GM12864 (cell line): ENCODE data around the gene GATD1.

ENCODE experiments used
- DNase-seq: peaks from one replicate; pipeline ENCODE4 v3.0.0-alpha.2; 2011; ENCODE audit warnings: low read depth
- H3K4me3 ChIP-seq: 2 replicates; pipeline ENCODE4 v1.5.1; 2011; ENCODE audit warnings: mild to moderate bottlenecking, low read depth, low read length, control low read depth
- CTCF ChIP-seq: IDR thresholded peaks from 2 replicates; pipeline ENCODE4 v1.5.1; 2011; ENCODE audit warnings: low read depth, mild to moderate bottlenecking, moderate library complexity, low read length, control low read depth, inconsistent platforms; ENCODE audit errors: missing control alignments

GATD1 gene

GRCh38 chr11:725624-726202, 51.6 kb downstream of the GATD1 start:
- DNase-seq = no peak
- TF ChIP-seq CTCF = no peak
- peak overlapping the region; percentile 54 for H3K4me3 ChIP-seq

GRCh38 chr11:724778-725386, 52.4 kb downstream of the GATD1 start:
- TF ChIP-seq CTCF = no peak
- H3K4me3 ChIP-seq = peak overlapping the region; percentile 54; the same call in 1 of the 2 replicates
- DNase-seq = no peak

DNA sequence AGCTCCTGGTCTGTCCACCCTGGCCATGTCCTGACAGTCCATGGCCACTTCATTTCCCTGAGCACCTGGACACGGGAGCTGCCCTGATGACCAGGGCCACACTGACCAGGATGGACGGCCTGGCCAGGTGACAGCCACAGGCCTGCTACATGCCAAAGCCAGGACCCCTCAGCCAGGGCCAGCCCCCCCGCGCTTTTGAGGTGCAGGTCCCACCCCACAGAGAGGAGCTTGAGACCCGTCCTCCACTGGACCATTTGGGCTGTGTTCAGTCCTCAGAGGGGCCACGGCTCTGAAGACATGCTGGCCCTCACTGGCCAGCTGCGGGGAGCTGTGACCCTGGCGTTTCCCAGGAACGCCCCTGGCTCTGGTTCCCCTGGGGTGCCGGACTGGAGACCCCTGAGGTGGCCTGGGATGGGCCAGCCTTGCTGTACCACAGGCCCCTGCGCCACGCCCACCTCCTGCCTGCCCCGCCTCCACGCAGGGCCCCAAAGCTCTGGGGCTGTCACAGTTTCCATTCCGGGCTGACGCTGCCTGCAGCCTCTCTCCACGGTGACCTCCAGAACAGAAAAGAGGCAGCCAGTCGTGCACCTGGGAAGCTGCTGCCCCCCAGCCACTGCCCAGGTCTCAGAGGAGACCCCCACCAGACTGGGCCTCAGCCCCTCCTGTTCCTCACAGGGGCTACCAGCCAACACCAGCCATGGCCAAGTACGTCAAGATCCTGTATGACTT, 53.1 kb downstream of the GATD1 start:
- TF ChIP-seq CTCF = no peak
- DNase-seq = no peak
- H3K4me3 ChIP-seq = no peak overlapping the region; the same call in 1 of the 2 replicates

DNA sequence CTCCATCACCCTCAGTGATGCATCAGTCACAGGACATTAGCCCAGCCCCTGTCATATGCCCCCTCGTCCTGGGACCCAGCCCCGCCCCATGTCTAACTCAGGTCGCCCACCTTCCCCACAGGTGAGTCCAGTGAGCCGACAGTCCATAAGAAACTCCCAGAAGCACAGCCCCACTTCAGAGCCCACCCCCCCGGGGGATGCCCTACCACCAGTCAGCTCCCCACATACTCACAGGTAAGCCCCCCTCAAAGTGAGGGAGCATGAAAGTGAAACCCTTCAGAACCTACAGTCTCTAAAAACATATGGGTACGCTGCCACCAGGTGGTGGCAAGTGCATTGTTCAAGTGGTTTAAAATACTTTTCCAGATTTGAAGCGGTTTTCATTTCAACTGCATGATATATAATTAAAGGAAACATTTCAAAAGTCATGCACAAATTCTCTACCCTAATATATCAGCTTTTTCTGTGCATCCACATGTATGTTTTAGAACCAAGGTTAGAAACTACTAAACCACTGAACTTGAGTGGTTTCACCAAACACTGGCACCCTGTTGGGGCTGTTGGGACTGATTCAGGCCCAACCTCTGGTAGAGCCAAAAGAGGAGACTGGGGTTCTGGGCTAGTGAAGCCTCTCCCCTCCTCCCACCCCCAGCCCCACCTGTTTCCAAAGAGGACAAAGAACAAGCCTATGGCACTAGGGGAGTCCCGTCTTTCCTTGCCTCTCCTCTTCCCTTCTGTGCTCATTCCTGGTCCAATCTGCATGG, 54.0 kb downstream of the GATD1 start:
- H3K4me3 ChIP-seq = no peak overlapping the region
- DNase-seq = no peak

DNA sequence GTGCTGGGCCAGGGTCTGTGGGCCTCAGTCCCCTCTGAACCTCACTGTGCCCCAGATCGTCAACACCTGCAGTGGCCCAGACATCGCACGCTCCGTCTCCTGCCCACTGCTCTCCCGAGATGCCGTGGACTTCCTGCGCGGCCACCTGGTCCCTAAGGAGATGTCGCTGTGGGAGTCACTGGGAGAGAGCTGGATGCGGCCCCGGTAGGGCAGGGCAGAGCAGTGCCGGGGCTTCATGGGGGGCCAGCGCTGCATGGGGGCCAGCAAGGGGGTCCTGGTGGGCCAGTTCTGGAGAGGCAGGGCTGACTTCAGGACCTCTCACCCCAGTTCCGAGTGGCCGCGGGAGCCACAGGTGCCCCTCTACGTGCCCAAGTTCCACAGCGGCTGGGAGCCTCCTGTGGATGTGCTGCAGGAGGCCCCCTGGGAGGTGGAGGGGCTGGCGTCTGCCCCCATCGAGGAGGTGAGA, 54.9 kb downstream of the GATD1 start:
- DNase-seq = no peak
- no peak overlapping the region for H3K4me3 ChIP-seq
- TF ChIP-seq CTCF = no peak

More for the DNA sequence above, 54.0 kb downstream of the GATD1 start:
- peak; percentile 53 for TF ChIP-seq CTCF

DNA sequence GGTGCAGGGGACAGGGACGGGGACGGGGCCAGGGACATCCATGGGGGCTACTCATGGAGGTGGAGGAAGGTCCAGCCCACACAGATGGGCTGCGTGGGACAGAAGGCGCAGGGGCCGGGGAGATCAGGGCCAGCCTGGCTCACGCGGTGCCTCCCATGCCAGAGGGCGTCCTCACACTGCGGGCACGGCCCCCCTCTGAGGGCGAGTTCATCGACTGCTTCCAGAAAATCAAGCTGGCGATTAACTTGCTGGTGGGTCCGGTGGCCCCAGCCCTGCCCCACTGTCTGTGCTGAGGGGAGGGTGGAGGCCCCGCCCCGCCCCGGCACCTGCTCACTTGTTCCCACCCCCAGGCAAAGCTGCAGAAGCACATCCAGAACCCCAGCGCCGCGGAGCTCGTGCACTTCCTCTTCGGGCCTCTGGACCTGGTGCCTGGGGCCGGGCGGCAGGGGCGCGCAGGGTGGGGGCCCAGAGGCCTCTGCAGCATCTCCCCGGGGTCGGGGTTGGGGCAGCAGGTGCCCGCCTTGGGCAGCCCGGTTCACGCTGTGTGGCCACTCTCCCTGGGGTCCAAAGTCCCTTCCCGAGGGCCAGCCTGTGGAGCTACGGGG, 55.4 kb downstream of the GATD1 start:
- H3K4me3 ChIP-seq = no peak overlapping the region
- TF ChIP-seq CTCF = no peak
- no peak for DNase-seq
